Parietal lobe (tissue), 2 donors: ENCODE data around the gene ZNF225. TPM values are rescaled to one million over a fixed set of nuclear protein-coding genes. Genes with fewer than 3 reads are reported as not detected.

Experiments
- small RNA-seq: library from RNA; depleted of rRNA; stranded (forward); fragments of <200 nt; gene quantifications from one replicate; pipeline ENCODE3, GENCODE V24; 2014; ENCODE audit warnings: low replicate concordance
- total RNA-seq: library from RNA; depleted of rRNA; stranded (reverse); fragments of >200 nt; gene quantifications from one replicate; pipeline ENCODE4 v1.2.3, GENCODE V29; 2014

Gene ZNF225
- total RNA-seq: 15.0 TPM

DNA sequence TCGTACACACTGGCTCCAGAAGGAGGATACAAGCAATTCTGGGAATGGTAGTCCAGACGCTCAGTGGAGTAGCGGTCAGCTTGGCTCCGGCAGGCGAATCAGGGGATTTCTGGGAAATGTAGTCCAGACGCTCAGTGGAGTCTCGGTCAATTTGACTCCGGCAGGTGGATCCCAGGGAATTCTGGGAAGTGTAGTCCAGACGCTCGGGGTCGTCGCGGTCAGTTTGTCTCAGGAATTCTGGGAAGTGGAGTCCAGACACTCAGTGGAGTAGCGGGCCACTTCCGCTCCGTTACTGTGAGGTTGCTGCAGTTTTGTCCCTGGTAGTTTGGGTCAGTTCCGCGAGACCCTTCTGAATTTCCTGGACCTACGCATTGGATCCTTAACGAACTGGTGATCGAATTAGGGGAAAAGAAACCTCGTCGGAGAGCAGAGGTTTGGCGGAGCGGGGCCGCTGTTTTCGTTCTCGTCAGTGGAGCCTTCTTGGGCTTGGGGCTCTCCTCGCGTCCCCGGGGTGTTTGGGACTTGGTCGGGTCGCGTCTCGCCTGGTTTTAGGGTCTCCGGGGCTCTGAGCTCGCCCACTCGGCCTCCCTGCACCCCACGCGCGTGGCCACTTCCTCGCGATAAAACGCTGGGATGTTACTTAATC, at the start of gene ZNF225:
Gene ZNF225, plus strand, starts transcription at position 262 of the 646 bp plus-strand sequence. CDS start 2,429 bp downstream, outside the sequence.

GRCh38 chr19:44071824-44072542, 41.2 kb upstream of the ZNF225 start, which contains the start of gene ZNF284:
TSS of gene ZNF284 (plus strand) at chr19:44072159. CDS start at chr19:44076390, 4,231 bp downstream.

GRCh38 chr19:44093931-44094765, 19.1 kb upstream of the ZNF225 start, which contains the start of gene ZNF224:
TSS of gene ZNF224 (plus strand) at chr19:44094361. CDS start at chr19:44097874, 3,513 bp downstream.

DNA sequence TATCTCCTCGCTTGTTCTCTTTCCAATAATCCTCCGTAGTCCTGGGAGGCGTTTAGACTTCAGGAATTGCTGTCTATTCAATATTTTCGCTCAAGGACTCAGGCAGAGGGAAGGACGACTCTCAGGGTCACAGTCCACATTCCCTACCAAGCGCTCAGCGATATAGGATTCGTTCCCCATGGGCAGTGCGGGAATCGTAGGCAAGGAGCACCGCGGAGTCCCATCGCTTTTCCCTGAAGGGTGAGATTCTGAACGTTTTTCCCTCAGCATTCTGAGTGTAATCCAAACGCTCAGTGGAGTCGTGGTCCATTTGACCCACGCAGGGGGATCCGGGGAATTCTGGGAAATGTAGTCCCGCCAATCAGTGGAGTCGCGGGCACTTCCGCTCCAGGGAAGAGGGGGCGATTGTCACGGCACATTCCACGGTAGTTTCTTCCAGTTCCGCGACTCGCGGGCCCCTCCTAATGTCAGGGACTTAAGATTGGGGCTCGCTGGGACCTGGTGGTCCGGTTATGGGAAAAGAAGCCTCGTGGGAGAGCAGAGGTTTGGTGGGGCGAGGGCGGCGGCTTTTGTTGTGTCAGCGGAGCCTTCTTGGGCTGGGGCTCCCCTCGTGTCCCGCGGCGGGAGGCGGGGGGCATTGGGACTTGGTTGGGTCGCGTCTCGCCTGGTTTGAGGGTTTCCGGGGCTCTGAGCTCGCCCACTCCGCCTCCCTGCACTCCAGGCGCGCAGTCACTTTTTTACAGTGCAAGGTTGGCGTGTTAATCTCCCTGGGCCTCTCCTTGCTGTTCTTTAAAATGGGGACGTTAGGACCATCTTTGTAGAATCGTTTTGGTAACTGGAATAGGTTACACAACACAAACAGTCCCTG, 28.2 kb downstream of the ZNF225 start, which contains the start of gene ZNF234:
Gene ZNF234, plus strand, starts transcription at position 364 of the 868 bp plus-strand sequence. CDS start 3,079 bp downstream, outside the sequence.

DNA sequence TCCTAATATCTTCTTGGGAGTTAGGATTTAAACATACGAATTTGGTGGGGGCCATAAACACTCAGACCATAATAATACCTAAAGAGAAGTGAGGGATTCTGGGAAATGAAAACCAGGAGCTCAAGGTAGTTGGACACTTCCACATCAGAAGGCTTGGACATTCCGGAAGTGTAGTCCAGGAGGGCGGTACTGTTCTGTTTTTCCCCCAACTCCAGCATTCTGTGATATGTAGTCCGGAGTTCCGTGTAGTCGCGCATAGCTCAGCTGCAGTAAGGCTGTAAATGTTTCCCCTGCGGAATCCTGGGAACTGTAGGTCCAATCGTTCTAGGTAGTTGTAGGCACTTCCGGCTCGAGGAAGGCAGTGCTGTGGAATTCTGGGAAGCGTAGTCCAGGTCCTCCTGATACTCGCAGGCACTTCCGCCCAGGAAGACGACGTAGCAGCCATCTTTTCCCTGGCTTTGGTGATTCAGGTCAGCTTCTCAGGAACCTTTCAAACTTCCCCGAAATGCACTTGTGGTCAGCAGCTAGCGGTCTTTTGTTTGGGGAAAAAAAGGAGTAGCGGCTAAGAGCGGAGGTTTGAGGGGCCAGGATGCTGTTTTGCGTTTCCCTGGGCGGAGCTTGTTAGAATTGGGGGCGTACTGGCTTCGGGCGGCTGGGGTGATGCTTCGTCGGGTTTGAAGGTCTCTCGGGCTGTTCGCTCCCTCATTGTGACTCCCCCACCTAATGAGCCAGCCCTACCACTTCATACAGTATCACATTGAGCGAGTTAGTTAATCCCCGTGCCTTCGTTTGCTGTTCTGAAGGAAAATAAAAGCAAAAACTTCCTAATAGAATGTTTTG, 51.7 kb downstream of the ZNF225 start, which contains the start of gene ZNF226:
Gene ZNF226, plus strand, starts transcription at position 428 of the 840 bp plus-strand sequence. CDS start 4,981 bp downstream, outside the sequence.

Small RNAs within 50 kb of the gene (small RNA-seq; reads per million reads assigned to genes)
- not detected for gene RNU6-902P

Other genes starting within 250 kb of the ZNF225 start
- 8.8 TPM for gene ZNF404, start 229.4 kb upstream of the ZNF225 start, total RNA-seq
- gene ZNF45, start 178.1 kb upstream of the ZNF225 start, total RNA-seq: 36.6 TPM
- gene ZNF221, start 162.2 kb upstream of the ZNF225 start, total RNA-seq: 41.0 TPM
- 20.7 TPM for gene ZNF155, start 129.2 kb upstream of the ZNF225 start, total RNA-seq
- gene ZNF230, start 110.4 kb upstream of the ZNF225 start, total RNA-seq: 8.8 TPM
- gene ZNF222, start 88.0 kb upstream of the ZNF225 start, total RNA-seq: 14.7 TPM
- 15.3 TPM for gene ZNF223, start 61.4 kb upstream of the ZNF225 start, total RNA-seq
- gene ZNF284, start 41.2 kb upstream of the ZNF225 start, total RNA-seq: 10.3 TPM
- 61.3 TPM for gene ZNF224, start 19.0 kb upstream of the ZNF225 start, total RNA-seq
- 39.8 TPM for gene ZNF234, start 28.2 kb downstream of the ZNF225 start, total RNA-seq
- gene ZNF226, start 51.7 kb downstream of the ZNF225 start, total RNA-seq: 96.7 TPM
- 62.0 TPM for gene ZNF227, start 99.1 kb downstream of the ZNF225 start, total RNA-seq
- 17.5 TPM for gene ZNF233, start 146.5 kb downstream of the ZNF225 start, total RNA-seq
- 32.9 TPM for gene ZNF235, start 191.6 kb downstream of the ZNF225 start, total RNA-seq
- gene ZNF112, start 243.3 kb downstream of the ZNF225 start, total RNA-seq: 30.0 TPM